Lower leg skin (tissue), 4 donors: ENCODE measurements around the gene NEURL1. TPM values are rescaled to one million over a fixed set of nuclear protein-coding genes. Genes with fewer than 3 reads are reported as not detected.
A peak's percentile ranks its signal among the peaks of the same experiment; 100 is the strongest.

ENCODE experiments used
- DNase-seq, 2 donors: peaks; one replicate each; pipeline ENCODE4 v3.0.0-alpha.2; 2019; ENCODE audit warnings: low spot score in 2 of 2
- H3K4me3 ChIP-seq: fragments of 200-600 bp; sonication (generic); 2 replicates; pipeline ENCODE4 v1.5.1; 2017; ENCODE audit warnings: mild to moderate bottlenecking, low read depth; ENCODE audit not compliant: poor library complexity, severe bottlenecking
- POLR2A ChIP-seq, 2 donors: fragments of 450-650 bp; IDR thresholded peaks; one replicate each; pipeline ENCODE4 v1.6.1; 2016 to 2017; ENCODE audit warnings: antibody characterized with exemption in 2 of 2, mild to moderate bottlenecking in 1 of 2, moderate library complexity in 1 of 2
- WGBS, 2 donors: methylation state at CpG; one replicate each; pipeline ENCODE4 v1.1.5; 2018; 5-methylcytosine and 5-hydroxymethylcytosine counted together
- intact Hi-C: fragments of 100-400 bp; cut with DNase I; formaldehyde crosslinking; loops from one replicate; pipeline ENCODE4 v1.15.0; 2023; ENCODE audit warnings: low total_unique reads
- total RNA-seq, 4 donors: library from RNA; depleted of rRNA; stranded (reverse); fragments of >200 nt; gene quantifications; one replicate each; pipeline ENCODE4 v1.1.0, GENCODE V29; 2016
- TF ChIP-seq, protein P1 (sequence below), 3 donors: fragments of 450-650 bp; IDR thresholded peaks; one replicate each; pipeline ENCODE4 v1.5.1; 2016; ENCODE audit warnings: antibody characterized with exemption in 3 of 3, mild to moderate bottlenecking in 3 of 3, moderate library complexity in 2 of 3

The NEURL1 gene
- total RNA-seq, 4 donors from 2014 or later, result 0.13 to 0.23 (median 0.22) TPM; not detected in 1

DNA sequence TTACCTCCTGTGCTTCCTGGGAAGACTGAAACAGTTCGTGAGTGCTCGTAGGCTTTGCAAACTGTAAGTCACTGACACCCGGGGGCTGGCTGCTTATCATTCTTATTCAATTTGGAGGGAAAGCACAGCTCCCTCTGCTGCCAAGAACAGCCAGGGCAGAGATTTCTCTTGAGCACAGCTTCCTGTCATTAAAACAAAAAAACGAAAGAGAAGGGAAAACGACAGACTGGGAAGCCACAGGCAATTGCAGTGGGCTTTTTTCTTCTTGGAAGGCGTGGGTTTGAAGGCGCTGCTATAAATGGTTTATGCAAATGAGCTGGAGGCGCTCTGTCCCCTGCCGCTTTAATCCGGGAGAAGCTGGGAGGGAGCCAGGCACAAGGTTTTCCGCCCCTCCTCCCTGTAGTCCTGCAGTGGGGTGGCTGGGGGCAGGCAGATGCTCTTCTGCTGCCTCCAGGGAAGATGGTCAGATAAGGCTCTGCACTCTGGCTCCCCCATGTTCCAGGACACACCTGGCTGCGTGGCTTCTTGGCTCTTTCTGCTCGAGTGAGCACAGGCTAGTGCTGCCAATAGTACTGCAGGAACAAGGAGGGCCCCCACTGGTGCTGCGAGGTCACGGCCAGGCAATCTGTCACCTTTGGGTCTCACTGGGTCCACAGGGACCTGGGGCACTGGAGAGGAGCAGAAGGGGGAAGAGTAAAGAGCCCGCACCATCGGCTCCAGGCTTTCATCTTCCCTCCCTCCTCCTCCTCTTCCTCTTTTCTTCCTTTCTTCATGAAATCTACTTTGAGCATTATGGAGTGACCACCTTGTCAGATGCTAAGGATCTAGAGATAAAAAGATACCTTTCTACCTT, 49.5 kb downstream of the NEURL1 start:
- H3K4me3 ChIP-seq, result no peak overlapping the region
- 7 to 10% methylated on average over 15 to 17 of the region's 17 CpGs for WGBS, 2 donors
- peak in 1 of 2 donors; percentile 78 for DNase-seq
- no peak for TF ChIP-seq POLR2A (IDR thresholded peaks at IDR 0.05)
- TF ChIP-seq, protein P1, sequence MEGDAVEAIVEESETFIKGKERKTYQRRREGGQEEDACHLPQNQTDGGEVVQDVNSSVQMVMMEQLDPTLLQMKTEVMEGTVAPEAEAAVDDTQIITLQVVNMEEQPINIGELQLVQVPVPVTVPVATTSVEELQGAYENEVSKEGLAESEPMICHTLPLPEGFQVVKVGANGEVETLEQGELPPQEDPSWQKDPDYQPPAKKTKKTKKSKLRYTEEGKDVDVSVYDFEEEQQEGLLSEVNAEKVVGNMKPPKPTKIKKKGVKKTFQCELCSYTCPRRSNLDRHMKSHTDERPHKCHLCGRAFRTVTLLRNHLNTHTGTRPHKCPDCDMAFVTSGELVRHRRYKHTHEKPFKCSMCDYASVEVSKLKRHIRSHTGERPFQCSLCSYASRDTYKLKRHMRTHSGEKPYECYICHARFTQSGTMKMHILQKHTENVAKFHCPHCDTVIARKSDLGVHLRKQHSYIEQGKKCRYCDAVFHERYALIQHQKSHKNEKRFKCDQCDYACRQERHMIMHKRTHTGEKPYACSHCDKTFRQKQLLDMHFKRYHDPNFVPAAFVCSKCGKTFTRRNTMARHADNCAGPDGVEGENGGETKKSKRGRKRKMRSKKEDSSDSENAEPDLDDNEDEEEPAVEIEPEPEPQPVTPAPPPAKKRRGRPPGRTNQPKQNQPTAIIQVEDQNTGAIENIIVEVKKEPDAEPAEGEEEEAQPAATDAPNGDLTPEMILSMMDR (IDR thresholded peaks at IDR 0.05), result no peak
- intact Hi-C loops, result no loop called here

DNA sequence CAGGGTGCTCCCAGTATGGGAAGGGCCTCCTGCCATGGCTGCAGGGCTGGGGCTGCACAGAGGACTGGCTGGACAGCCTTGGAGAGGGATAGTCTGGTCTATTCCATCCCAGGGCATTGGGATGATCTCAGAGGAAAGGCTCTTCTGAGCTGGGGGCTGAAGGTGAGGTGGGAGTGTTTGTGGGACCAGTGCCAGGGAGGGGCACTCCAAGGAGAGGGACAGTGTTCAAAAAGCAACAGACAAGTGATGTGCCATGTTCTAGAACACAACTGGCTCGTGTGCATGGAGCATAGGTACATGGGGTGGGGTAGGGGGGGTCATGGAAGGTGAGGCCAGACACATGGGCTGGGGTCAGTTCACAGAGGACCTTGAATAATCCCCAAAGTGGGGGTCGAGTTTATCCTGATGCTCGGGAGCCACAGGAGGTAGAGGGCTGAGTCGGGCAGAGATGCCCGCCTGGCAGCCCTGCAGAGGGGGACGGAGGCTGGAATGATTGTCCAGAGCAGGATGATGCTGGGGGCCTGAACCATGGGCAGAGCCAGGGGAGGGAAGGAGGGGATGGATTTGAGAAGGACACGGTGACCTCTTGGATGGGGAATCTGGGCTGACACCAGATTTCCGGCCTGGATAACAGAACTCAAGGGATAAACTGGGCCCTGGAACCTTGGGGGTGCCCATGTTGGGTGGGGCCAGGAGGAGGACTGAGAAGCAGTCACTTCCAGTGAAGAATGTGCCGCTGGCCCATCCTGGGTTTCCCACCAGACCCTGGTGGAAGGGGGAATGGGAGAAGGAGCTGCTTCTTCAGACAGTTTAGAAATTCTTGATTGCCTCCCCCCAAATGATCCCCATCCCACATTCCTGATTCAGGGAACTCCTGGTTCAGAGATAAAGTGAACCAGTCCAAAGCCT, 50.4 kb downstream of the NEURL1 start:
- no peak overlapping the region for H3K4me3 ChIP-seq
- no peak for TF ChIP-seq POLR2A (IDR thresholded peaks at IDR 0.05)
- TF ChIP-seq, protein P1 (IDR thresholded peaks at IDR 0.05), result no peak
- DNase-seq, result peak in 1 of 2 donors; percentile 78
- WGBS, 2 donors, result 89% methylated on average over 9 of the region's 9 CpGs
- intact Hi-C loops, result no loop called here

DNA sequence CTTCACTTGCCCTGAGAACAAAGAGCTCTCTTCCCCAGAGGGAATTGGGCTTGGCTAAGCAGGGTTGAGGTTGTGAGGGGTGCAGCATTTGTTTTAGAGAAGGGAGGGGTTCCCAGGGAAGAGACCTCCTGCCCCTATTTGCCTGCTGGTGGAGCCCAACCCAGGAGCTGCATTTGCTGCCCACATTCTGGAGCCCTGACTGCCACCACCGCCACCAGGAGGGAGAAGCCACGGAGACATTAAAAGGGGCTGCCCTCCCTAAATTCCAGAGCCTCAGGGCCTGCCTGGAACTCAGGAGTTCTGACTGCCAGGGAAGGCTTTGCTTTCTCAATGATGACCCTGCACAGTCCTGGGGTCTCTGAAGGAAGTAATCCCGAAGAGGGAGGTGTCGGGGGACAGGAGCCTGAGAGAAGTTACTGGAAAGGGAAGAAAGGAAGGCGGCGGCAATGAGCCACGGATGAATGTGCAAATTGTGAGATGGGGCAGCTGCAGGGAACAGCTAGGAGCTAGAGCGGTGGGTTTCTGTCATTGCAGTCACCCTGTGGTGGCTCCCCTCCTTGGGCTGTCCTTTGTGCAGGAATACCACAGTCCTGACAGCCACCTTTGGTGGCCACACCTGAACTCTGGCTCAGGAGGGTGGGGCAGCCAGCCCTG, 51.3 kb downstream of the NEURL1 start:
- TF ChIP-seq, protein P1 (IDR thresholded peaks at IDR 0.05), result no peak
- TF ChIP-seq POLR2A (IDR thresholded peaks at IDR 0.05), result no peak
- 89 to 94% methylated on average over 8 of the region's 8 CpGs for WGBS, 2 donors
- DNase-seq, result peak in 1 of 2 donors; percentile 65

GRCh38 chr10:103545366-103545765, 51.9 kb downstream of the NEURL1 start:
- peak in 1 of 2 donors; percentile 67 for DNase-seq
- TF ChIP-seq, protein P1 (IDR thresholded peaks at IDR 0.05), result no peak
- no peak for TF ChIP-seq POLR2A (IDR thresholded peaks at IDR 0.05)
- H3K4me3 ChIP-seq, result no peak overlapping the region
- intact Hi-C loops, result no loop called here
- 100% methylated on average over 1 of the region's 1 CpG; no CpG with 5 or more reads in 1 of the 2 donors for WGBS, 2 donors

More for the DNA sequence above, 51.3 kb downstream of the NEURL1 start:
- intact Hi-C loops, result no loop called here
- H3K4me3 ChIP-seq, result no peak overlapping the region

- peak in 1 of 2 donors; percentile 68 for DNase-seq
- no peak overlapping the region for H3K4me3 ChIP-seq
- TF ChIP-seq POLR2A (IDR thresholded peaks at IDR 0.05), result no peak
- TF ChIP-seq, protein P1 (IDR thresholded peaks at IDR 0.05), result no peak
- WGBS, 2 donors, result 85 to 98% methylated on average over 4 of the region's 4 CpGs
- intact Hi-C loops, result no loop called here
These were observed 52.3 kb downstream of the NEURL1 start for GRCh38 chr10:103545771-103546281.
